Endothelial cell of umbilical vein (primary cell): ENCODE measurements around the gene STX8. TPM values are rescaled to one million over a fixed set of nuclear protein-coding genes. Genes with fewer than 3 reads are reported as not detected.

Experiments used
- BruUV-seq: library from RNA; stranded (reverse); fragments of 400-500 nt; replicated peaks from 2 replicates; lab custom pipeline; 2021; lab: Mats Ljungman, UMichigan
- CTCF ChIA-PET: fragments of 300-600, 350-600 bp; sonication (Branson Sonifier 250); formaldehyde crosslinking; loops from one replicate; lab custom pipeline; 2021; ENCODE audit warnings: antibody characterized with exemption, inconsistent platforms; lab: Charles Lee
- POLR2A ChIA-PET: fragments of 300-600, 350-600 bp; sonication (Branson Sonifier 250); formaldehyde crosslinking; loops from one replicate; lab custom pipeline; 2021; ENCODE audit warnings: antibody characterized with exemption, inconsistent platforms; lab: Charles Lee
- DNase-seq: peaks from one replicate; pipeline ENCODE4 v3.0.0-alpha.2; 2011; ENCODE audit warnings: low read depth, low spot score
- FAIRE-seq: peaks from 2 replicates; lab custom pipeline; 2011; peaks lifted over from hg19 to GRCh38; lab: Jason Lieb, UNC
- H2AFZ ChIP-seq: 2 replicates; pipeline ENCODE4 v1.6.0; 2012; ENCODE audit warnings: low read depth, low read length, control low read depth, inconsistent platforms
- H3K27ac ChIP-seq: 2 replicates; pipeline ENCODE4 v1.5.1; 2011; ENCODE audit warnings: low read depth, mild to moderate bottlenecking, control low read depth, low read length, moderate library complexity; ENCODE audit not compliant: insufficient read depth
- H3K27me3 ChIP-seq, 2 experiments: 2 replicates each; pipeline versions ENCODE4 v1.6.0 to v1.6.1; 2011; ENCODE audit warnings: low read length in 2 of 2, mixed read lengths in 1 of 2; ENCODE audit not compliant: control insufficient read depth in 2 of 2, insufficient read depth in 2 of 2
- H3K36me3 ChIP-seq, 2 experiments: 2 replicates in 1 of 2; 3 replicates in 1 of 2; pipeline ENCODE4 v1.5.1; 2011; ENCODE audit warnings: low read length in 2 of 2, mild to moderate bottlenecking in 1 of 2, moderate library complexity in 1 of 2; ENCODE audit not compliant: control insufficient read depth in 2 of 2, insufficient read depth in 2 of 2; ENCODE audit errors: extremely low read depth in 1 of 2
- H3K4me1 ChIP-seq: 3 replicates; pipeline ENCODE4 v1.5.1; 2011; ENCODE audit warnings: mild to moderate bottlenecking, low read length; ENCODE audit not compliant: control insufficient read depth, insufficient read depth; ENCODE audit errors: extremely low read depth
- H3K4me2 ChIP-seq: 2 replicates; pipeline ENCODE4 v1.6.1; 2011; ENCODE audit warnings: low read length, control low read depth, mixed read lengths; ENCODE audit not compliant: insufficient read depth
- H3K4me3 ChIP-seq, 3 experiments: fragments of 200-600 bp in 1 of 3; sonication (generic), shearing (Covaris generic) in 1 of 3; replicated peaks in 1 of 3; 2 replicates each; pipeline ENCODE4 v1.5.1; 2011 to 2016; ENCODE audit warnings: control low read depth in 3 of 3, low read length in 3 of 3, mild to moderate bottlenecking in 2 of 3, inconsistent platforms in 1 of 3, low read depth in 1 of 3, moderate library complexity in 1 of 3; ENCODE audit not compliant: insufficient read depth in 1 of 3
- H3K79me2 ChIP-seq: 2 replicates; pipeline ENCODE4 v1.6.0; 2012; ENCODE audit warnings: low read length, inconsistent platforms; ENCODE audit not compliant: control insufficient read depth, insufficient read depth
- H3K9ac ChIP-seq: replicated peaks from 2 replicates; pipeline ENCODE3; 2011; ENCODE audit warnings: low read length, control low read depth; ENCODE audit not compliant: insufficient read depth; ENCODE audit errors: extremely low read depth
- H3K9me1 ChIP-seq: replicated peaks from 3 replicates; pipeline ENCODE4 v1.6.0; 2011; ENCODE audit warnings: mild to moderate bottlenecking, low read length; ENCODE audit not compliant: control insufficient read depth, insufficient read depth; ENCODE audit errors: extremely low read depth
- H3K9me3 ChIP-seq: replicated peaks from 2 replicates; pipeline ENCODE4 v1.5.1; 2012; ENCODE audit warnings: low read length, inconsistent platforms; ENCODE audit not compliant: control insufficient read depth, insufficient read depth
- H4K20me1 ChIP-seq: replicated peaks from 2 replicates; pipeline ENCODE3; 2011; ENCODE audit warnings: mild to moderate bottlenecking, low read length; ENCODE audit not compliant: control insufficient read depth, insufficient read depth; ENCODE audit errors: extremely low read depth
- CTCF ChIP-seq, 2 donors: IDR thresholded peaks; 1 replicate in 1 of 2; 2 replicates in 1 of 2; pipeline ENCODE4 v1.5.1; 2011; ENCODE audit warnings: low read length in 2 of 2, mild to moderate bottlenecking in 2 of 2, moderate library complexity in 2 of 2, control low read depth in 1 of 2, inconsistent platforms in 1 of 2, low read depth in 1 of 2; ENCODE audit not compliant: insufficient read depth in 1 of 2; ENCODE audit errors: extremely low read depth in 1 of 2
- EZH2 ChIP-seq: IDR thresholded peaks from 2 replicates; pipeline ENCODE4 v1.6.1; 2012; ENCODE audit warnings: borderline replicate concordance, low read depth, mild to moderate bottlenecking, moderate library complexity, low read length, inconsistent platforms; ENCODE audit not compliant: severe bottlenecking
- FOS ChIP-seq: IDR thresholded peaks from 2 replicates; pipeline ENCODE4 v1.6.1; 2011; ENCODE audit warnings: mild to moderate bottlenecking, low read length, moderate library complexity, borderline replicate concordance; ENCODE audit not compliant: insufficient read depth
- GATA2 ChIP-seq: IDR thresholded peaks from 2 replicates; pipeline ENCODE4 v1.7.0; 2011; ENCODE audit warnings: low read depth, mild to moderate bottlenecking, moderate library complexity, mixed read lengths, low read length; ENCODE audit not compliant: insufficient read length, insufficient read depth
- JUN ChIP-seq: IDR thresholded peaks from 2 replicates; pipeline ENCODE4 v1.6.1; 2011; ENCODE audit warnings: borderline replicate concordance, low read depth; ENCODE audit not compliant: insufficient read length, insufficient read depth
- MAX ChIP-seq: IDR thresholded peaks from 2 replicates; pipeline ENCODE4 v1.6.1; 2011; ENCODE audit not compliant: insufficient read depth, insufficient read length
- MYC ChIP-seq: IDR thresholded peaks from one replicate; pipeline ENCODE4 v1.6.1; 2011; ENCODE audit warnings: mild to moderate bottlenecking, low read depth, low read length
- POLR2A ChIP-seq: IDR thresholded peaks from 2 replicates; pipeline ENCODE4 v1.6.1; 2012; ENCODE audit warnings: low read depth, mild to moderate bottlenecking, control low read depth, low read length
- POLR2AphosphoS5 ChIP-seq: IDR thresholded peaks from 2 replicates; pipeline ENCODE4 v1.6.1; 2012; ENCODE audit warnings: low read depth, mild to moderate bottlenecking, control low read depth, low read length, moderate library complexity; ENCODE audit not compliant: insufficient read depth
- dilution Hi-C: fragments of 300-500 bp; cut with MboI; formaldehyde crosslinking; loops from one replicate; pipeline ENCODE4 v1.15.0; 2019; ENCODE audit warnings: low sequenced_read_pairs; ENCODE audit not compliant: extremely low pct_ligation_motif_present
- intact Hi-C: fragments of 100-400 bp; cut with micrococcal nuclease; formaldehyde crosslinking; loops from one replicate; pipeline ENCODE4 v1.10.0; 2022
- polyA plus RNA-seq, 4 experiments: library from polyadenylated mRNA; depleted of rRNA in 3 of 4; stranded (reverse) in 3 of 4; unstranded in 1 of 4; fragments of >200 nt; gene quantifications; 2 replicates each; pipeline versions ENCODE4 v1.2.1 to v1.2.3, GENCODE V29; 2011 to 2012; ENCODE audit warnings: missing spikeins in 1 of 4
- total RNA-seq: library from RNA; stranded (reverse); gene quantifications from 2 replicates; pipeline ENCODE4 v1.2.3, GENCODE V29; 2021

Gene STX8
- total and polyA plus RNA-seq, 2 donors (not counting 3 experiments of a cell fraction or from before 2014, with no cell fraction given) = 25.9 to 67.3 TPM

GRCh38 chr17:9324864-9325263, 250.8 kb downstream of the STX8 start:
- Histone ChIP-seq H3K4me1 (no peaks in the 10 kb centered on the region), H4K20me1 (no peaks in the 10 kb centered on the region), H3K9me1 (no peaks in the 10 kb centered on the region), H3K36me3 (no peaks in the 10 kb centered on the region), H3K27ac (no peak overlapping the region), H3K27me3 (no peaks in the 10 kb centered on the region), H3K4me2 (no peak overlapping the region), H3K79me2 (no peaks in the 10 kb centered on the region), H3K9ac (no peak overlapping the region), H3K9me3 (no peaks in the 10 kb centered on the region), H3K4me3 (no peak overlapping the region), H2AFZ (no peak overlapping the region)
- dilution Hi-C loops = no loop called here
- FAIRE-seq (no peak), DNase-seq (no peak)
- TF ChIP-seq POLR2AphosphoS5 = no peak
- no peak for TF ChIP-seq EZH2
- no peak for TF ChIP-seq FOS
- no peak for TF ChIP-seq MYC
- no peak for TF ChIP-seq MAX
- no peak for TF ChIP-seq GATA2
- TF ChIP-seq POLR2A = no peak
- no peak for TF ChIP-seq CTCF (IDR thresholded peaks at IDR 0.05; ENCODE audit: extremely low read depth in 1 of 2, insufficient read depth in 1 of 2, low read depth in 1 of 2, low read length in 2 of 2)
- no peak for TF ChIP-seq JUN
- BruUV-seq = no TSS peak
- POLR2A ChIA-PET = no interaction called here
- CTCF ChIA-PET = interaction anchor here (0.6 to 1.2 kb wide), 2 partner anchors 198 to 1330 kb away, joined by 3 to 4 read pairs; no protein-coding TSS in a partner anchor
- intact Hi-C loops = no loop called here
